ENCODE measurements around the gene DAAM2. TPM values are rescaled to one million over a fixed set of nuclear protein-coding genes. Genes with fewer than 3 reads are reported as not detected.
A peak's percentile ranks its signal among the peaks of the same experiment; 100 is the strongest.

The DAAM2 gene
- total and polyA plus RNA-seq, 2 experiments from 2014 or later, result 3.4 to 8.5 TPM

- H3K36me3 ChIP-seq, result no peaks in the 10 kb centered on the region
- peaks cover 6% of the 10 kb centered on the region for H3K4me1 ChIP-seq (ENCODE audit: low read depth)
- no peak overlapping the region for H3K4me3 ChIP-seq
- H3K27me3 ChIP-seq, result no peaks in the 10 kb centered on the region
- no peak for DNase-seq (ENCODE audit: low read depth in 1 of 2, low spot score in 1 of 2)
- H3K27ac ChIP-seq, result no peak overlapping the region
- TF ChIP-seq CTCF (IDR thresholded peaks at IDR 0.05; ENCODE audit: low read depth, low read length), result no peak
- H3K9me3 ChIP-seq (ENCODE audit: low read depth), result no peaks in the 10 kb centered on the region
Observed at GRCh38 chr6:39787322-39787721, 4.9 kb upstream of the DAAM2 start.

GRCh38 chr6:39790772-39791171 lies 1.4 kb upstream of the DAAM2 start:
- Histone ChIP-seq H3K27me3 (peaks cover 4% of the 10 kb centered on the region), H3K36me3 (no peaks in the 10 kb centered on the region), H3K9me3 (ENCODE audit: low read depth) (no peaks in the 10 kb centered on the region), H3K4me3 (no peak overlapping the region), H3K4me1 (ENCODE audit: low read depth) (peaks cover 9% of the 10 kb centered on the region), H3K27ac (no peak overlapping the region)
- no peak for DNase-seq (ENCODE audit: low read depth in 1 of 2, low spot score in 1 of 2)
- no peak for TF ChIP-seq CTCF (IDR thresholded peaks at IDR 0.05; ENCODE audit: low read depth, low read length)

- Histone ChIP-seq H3K36me3 (no peaks in the 10 kb centered on the region), H3K4me3 (no peak overlapping the region), H3K27me3 (peaks cover 4% of the 10 kb centered on the region), H3K27ac (no peak overlapping the region), H3K4me1 (ENCODE audit: low read depth) (peaks cover 9% of the 10 kb centered on the region), H3K9me3 (ENCODE audit: low read depth) (no peaks in the 10 kb centered on the region)
- TF ChIP-seq CTCF (IDR thresholded peaks at IDR 0.05; ENCODE audit: low read depth, low read length), result peak; percentile 42
- peak in 1 of 2 donors; percentile 48 for DNase-seq (ENCODE audit: low read depth in 1 of 2, low spot score in 1 of 2)
Observed at GRCh38 chr6:39791311-39791710, 865 bp upstream of the DAAM2 start.

- peaks cover 9% of the 10 kb centered on the region for H3K4me1 ChIP-seq (ENCODE audit: low read depth)
- H3K4me3 ChIP-seq, result peak overlapping the region; percentile 47
- H3K27me3 ChIP-seq, result peaks cover 4% of the 10 kb centered on the region
- H3K36me3 ChIP-seq, result no peaks in the 10 kb centered on the region
- no peaks in the 10 kb centered on the region for H3K9me3 ChIP-seq (ENCODE audit: low read depth)
- DNase-seq (ENCODE audit: low read depth in 1 of 2, low spot score in 1 of 2), result no peak
- TF ChIP-seq CTCF (IDR thresholded peaks at IDR 0.05; ENCODE audit: low read depth, low read length), result peak; percentile 7
- H3K27ac ChIP-seq, result no peak overlapping the region
Observed at GRCh38 chr6:39792540-39793450, 619 bp downstream of the DAAM2 start.

GRCh38 chr6:39793516-39793915 lies 1.3 kb downstream of the DAAM2 start:
- H3K36me3 ChIP-seq, result no peaks in the 10 kb centered on the region
- no peak overlapping the region for H3K27ac ChIP-seq
- no peaks in the 10 kb centered on the region for H3K9me3 ChIP-seq (ENCODE audit: low read depth)
- no peak for DNase-seq (ENCODE audit: low read depth in 1 of 2, low spot score in 1 of 2)
- TF ChIP-seq CTCF (IDR thresholded peaks at IDR 0.05; ENCODE audit: low read depth, low read length), result no peak
- H3K4me3 ChIP-seq, result no peak overlapping the region
- H3K27me3 ChIP-seq, result peaks cover 4% of the 10 kb centered on the region
- peaks cover 9% of the 10 kb centered on the region for H3K4me1 ChIP-seq (ENCODE audit: low read depth)
